Activated naive CD4-positive, alpha-beta T cell treated with anti-CD3 and anti-CD28 coated beads, Interleukin-2, amount 50 U/mL, for 72 hours (primary cell): Measurements from ENCODE around the gene MED13. TPM values are rescaled to one million over a fixed set of nuclear protein-coding genes. Genes with fewer than 3 reads are reported as not detected.
"Not testable (repeated sequence)": the region's sequence is repeated elsewhere in the genome, so short reads cannot be mapped to it uniquely, and the experiment has no call there.

ENCODE experiments used
- ATAC-seq, 2 donors: fragments of 150-1000 bp; cut with Tn5 transposase; 2 replicates each; pipeline ENCODE4 v1.10.0; 2021; ENCODE audit warnings: mild to moderate bottlenecking in 2 of 2, moderate library complexity in 2 of 2
- DNase-seq, 2 donors: peaks; one replicate each; pipeline ENCODE4 v3.0.0; 2021 to 2022; ENCODE audit warnings: low spot score in 2 of 2
- H3K27ac Mint-ChIP-seq, 2 donors: one replicate each; pipeline ENCODE4 v1.8.0; 2022; ENCODE audit warnings: mild to moderate bottlenecking in 2 of 2, mixed read lengths in 2 of 2
- H3K36me3 Mint-ChIP-seq, 2 donors: one replicate each; pipeline ENCODE4 v1.8.0; 2022; ENCODE audit warnings: mixed read lengths in 2 of 2
- H3K9me3 Mint-ChIP-seq, 2 donors: one replicate each; pipeline ENCODE4 v1.8.0; 2022; ENCODE audit warnings: mixed read lengths in 2 of 2
- total RNA-seq, 2 donors: library from RNA; stranded (reverse); gene quantifications; one replicate each; pipeline ENCODE4 v1.2.3, GENCODE V29; 2022

The MED13 gene
- total RNA-seq, 2 donors from 2014 or later: 45.9 to 56.6 TPM

DNA sequence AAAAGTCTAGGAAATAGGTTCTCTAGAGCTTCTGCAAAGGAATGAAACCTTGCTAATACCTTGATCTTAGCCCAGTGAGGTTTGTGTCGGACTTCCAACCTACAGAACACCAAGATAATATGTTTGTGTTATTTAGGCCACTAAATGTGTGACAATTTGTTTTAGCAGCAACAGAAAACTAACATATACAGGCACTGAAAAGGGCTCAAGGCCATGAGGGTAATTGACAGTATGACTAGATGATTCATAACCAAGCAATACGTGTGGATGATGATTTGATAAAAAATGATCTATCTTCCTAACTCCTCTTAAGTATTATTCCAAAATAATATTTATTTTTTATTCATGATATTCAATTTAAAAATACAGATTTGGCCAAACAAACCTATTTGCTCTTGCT is 27.7 kb upstream of the MED13 start:
- no peaks in the 10 kb centered on the region for H3K36me3 Mint-ChIP-seq
- ATAC-seq (no peak), DNase-seq (no peak)
- H3K27ac Mint-ChIP-seq: no peak overlapping the region
- no peaks in the 10 kb centered on the region for H3K9me3 Mint-ChIP-seq

DNA sequence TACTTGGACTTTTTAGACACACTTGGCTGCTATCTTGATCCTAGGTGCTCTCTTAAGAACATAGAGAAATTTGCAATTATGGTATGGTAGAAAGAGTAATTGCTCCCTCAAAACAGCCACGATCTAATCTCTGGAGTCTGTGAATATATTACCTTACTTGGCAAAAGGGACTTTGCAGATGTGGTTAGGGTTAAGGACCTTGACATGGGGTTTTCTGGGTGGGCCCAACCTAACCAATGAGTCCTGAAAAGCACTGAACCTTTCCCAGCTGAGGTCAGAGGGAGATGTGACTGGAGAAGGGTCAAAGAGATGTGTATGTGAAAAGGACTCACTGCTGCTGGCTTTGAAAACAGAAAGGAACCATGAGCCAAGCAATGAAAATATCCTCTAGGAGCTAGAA is 26.7 kb upstream of the MED13 start:
- H3K36me3 Mint-ChIP-seq: no peaks in the 10 kb centered on the region
- no peaks in the 10 kb centered on the region for H3K9me3 Mint-ChIP-seq
- ATAC-seq (no peak), DNase-seq (no peak)
- no peak overlapping the region for H3K27ac Mint-ChIP-seq

GRCh38 chr17:62090868-62091267 is 25.8 kb upstream of the MED13 start:
- DNase-seq (no peak), ATAC-seq (no peak)
- Mint-ChIP-seq H3K9me3 (peaks cover 0 to 4% of the 10 kb centered on the region in 2 donors), H3K27ac (no peak overlapping the region), H3K36me3 (no peaks in the 10 kb centered on the region)

DNA sequence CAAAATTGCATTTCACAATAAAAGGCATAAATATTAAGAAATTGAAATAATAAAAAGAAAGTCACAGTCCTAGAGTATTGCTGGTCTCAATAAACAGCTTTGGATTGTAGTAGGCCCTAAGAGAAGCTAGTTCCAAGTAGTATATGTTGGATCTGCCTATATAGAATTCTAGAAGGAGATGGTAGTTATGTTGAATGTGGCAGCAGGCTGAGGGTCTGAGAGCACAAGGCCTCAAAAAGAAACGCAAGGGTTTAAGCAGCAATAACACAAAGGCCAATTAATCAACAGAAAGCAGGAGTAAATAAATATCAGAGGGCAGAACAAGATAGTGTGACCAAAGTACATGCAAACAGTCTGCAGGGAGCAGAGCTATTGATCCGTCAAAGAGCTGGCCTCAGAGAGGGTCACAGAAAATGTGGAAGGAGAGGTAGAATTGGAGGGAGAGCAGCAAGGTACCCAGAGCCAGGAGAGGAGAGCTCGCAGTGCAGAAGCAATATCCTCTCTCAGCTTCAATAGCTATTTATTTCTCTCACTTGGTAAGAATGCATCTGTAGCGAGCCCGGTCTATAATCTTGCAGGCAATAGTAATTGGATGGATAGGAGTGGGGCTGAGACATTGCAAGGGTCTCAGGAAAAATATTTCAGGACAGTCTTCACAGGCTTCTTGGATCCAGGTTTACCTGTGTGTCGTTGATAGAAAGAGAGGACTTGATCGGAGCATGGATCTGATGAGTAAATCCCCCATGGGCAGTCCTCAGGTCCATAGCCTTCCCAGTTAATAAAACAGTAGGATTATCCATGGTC is 25.1 kb upstream of the MED13 start:
- Mint-ChIP-seq H3K36me3 (no peaks in the 10 kb centered on the region), H3K9me3 (peaks cover 0 to 5% of the 10 kb centered on the region in 2 donors), H3K27ac (no peak overlapping the region)
- ATAC-seq: no peak
- DNase-seq: no peak

DNA sequence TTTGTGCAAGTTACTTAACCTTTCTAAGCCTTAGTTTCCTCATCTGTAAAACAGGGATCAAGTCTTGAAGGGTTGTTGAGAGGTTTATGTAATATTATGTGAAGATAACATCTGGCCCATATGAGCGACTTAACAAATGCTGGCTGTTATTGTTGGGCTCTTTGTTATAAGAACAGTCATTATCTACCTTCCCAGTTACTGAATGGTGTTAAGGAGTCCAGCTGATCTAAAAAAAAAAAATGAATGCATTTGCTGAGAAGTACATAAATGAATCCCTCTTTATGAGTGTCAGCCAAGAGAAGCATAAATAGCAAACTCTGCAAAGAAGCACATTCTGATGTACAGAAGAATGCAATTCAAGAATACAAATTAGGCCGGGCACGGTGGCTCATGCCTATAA is 24.3 kb upstream of the MED13 start:
- Mint-ChIP-seq H3K27ac (no peak overlapping the region), H3K9me3 (peaks cover 0 to 5% of the 10 kb centered on the region in 2 donors), H3K36me3 (no peaks in the 10 kb centered on the region)
- ATAC-seq (no peak), DNase-seq (no peak)

DNA sequence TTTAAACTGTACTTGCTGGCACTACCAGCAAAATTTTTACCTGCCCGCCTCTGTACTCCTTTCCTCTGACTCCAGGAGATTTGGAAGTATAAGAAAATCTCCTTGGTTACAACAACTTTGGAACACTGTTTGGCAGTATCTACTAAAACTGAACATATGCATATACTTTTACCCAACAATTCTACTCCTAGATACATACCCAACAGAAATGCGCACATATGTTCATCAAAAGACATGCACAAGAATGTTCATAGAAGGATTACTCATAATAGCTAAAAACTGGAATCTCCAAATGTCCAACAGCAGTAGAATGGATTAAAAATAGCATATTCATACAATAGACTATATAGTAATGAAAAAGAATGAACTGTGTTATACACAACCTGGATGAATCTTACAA is 21.7 kb upstream of the MED13 start:
- Mint-ChIP-seq H3K9me3 (peaks cover 0 to 5% of the 10 kb centered on the region in 2 donors), H3K36me3 (no peaks in the 10 kb centered on the region), H3K27ac (no peak overlapping the region)
- no peak for ATAC-seq
- no peak for DNase-seq

- Mint-ChIP-seq H3K36me3 (no peaks in the 10 kb centered on the region), H3K9me3 (peaks cover 0 to 5% of the 10 kb centered on the region in 2 donors), H3K27ac (peak overlapping the region in 1 of 2 donors; percentile 74)
- ATAC-seq: peak; percentile 40 to 69
- DNase-seq: no peak
Measured at GRCh38 chr17:62085511-62086408, 20.7 kb upstream of the MED13 start.

- no peak overlapping the region for H3K27ac Mint-ChIP-seq
Measured at GRCh38 chr17:62084585-62084984, 19.5 kb upstream of the MED13 start.

GRCh38 chr17:62083651-62084050 is 18.6 kb upstream of the MED13 start:
- peaks cover 0 to 5% of the 10 kb centered on the region in 2 donors for H3K9me3 Mint-ChIP-seq
- DNase-seq (no peak), ATAC-seq (no peak)
- no peak overlapping the region for H3K27ac Mint-ChIP-seq
- no peaks in the 10 kb centered on the region for H3K36me3 Mint-ChIP-seq

More at GRCh38 chr17:62084585-62084984, 19.5 kb upstream of the MED13 start:
- peaks cover 0 to 5% of the 10 kb centered on the region in 2 donors for H3K9me3 Mint-ChIP-seq
- H3K36me3 Mint-ChIP-seq: no peaks in the 10 kb centered on the region
- DNase-seq (no peak), ATAC-seq (no peak)

GRCh38 chr17:62080647-62081046 is 15.6 kb upstream of the MED13 start:
- no peaks in the 10 kb centered on the region for H3K36me3 Mint-ChIP-seq
- no peaks in the 10 kb centered on the region for H3K9me3 Mint-ChIP-seq
- ATAC-seq (no peak), DNase-seq (no peak)
- no peak overlapping the region for H3K27ac Mint-ChIP-seq

GRCh38 chr17:62078009-62078408 is 12.9 kb upstream of the MED13 start:
- H3K27ac Mint-ChIP-seq: peak overlapping the region in 1 of 2 donors; percentile 13
- H3K36me3 Mint-ChIP-seq: no peaks in the 10 kb centered on the region
- DNase-seq: no peak
- no peaks in the 10 kb centered on the region for H3K9me3 Mint-ChIP-seq
- no peak for ATAC-seq

DNA sequence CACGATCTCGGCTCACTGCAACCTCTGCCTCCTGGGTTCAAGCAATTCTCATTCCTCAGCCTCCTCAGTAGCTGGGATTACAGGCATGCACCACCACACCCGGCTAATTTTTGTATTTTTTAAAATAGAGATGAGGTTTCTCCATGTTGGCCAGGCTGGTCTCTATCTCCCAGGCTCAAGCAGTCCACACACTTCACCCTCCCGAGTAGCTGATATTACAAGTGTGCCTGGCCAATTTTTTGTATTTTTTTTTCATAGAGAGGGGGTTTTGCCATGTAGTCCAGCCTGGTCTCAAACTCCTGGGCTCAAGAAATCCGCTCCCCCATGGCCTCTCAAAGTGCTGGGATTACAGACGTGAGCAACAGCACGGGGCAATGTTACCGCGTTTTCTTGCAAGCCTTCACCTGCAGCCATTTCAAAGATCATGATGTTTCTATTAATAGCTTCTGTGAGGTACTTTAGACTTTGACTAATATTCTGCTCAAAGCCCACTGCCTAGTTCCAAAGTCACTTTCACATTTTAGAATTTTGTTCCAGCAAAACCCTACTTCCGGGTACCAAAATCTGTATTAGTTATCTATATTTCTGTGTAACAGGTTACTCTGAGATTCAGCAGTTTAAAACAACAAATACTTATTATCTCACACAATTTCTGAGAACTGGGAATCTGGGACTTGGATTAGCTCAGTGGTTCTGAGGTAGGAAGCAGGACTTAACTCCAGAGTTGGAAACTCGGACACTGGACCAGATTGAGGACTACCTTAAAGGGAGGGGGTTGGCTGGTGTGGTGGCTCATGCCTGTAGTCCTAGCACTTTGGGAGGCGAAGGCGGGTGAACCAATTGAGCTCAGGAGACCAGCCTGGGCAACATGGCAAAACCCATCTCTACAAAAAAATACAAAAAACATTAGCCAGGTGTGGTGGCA is 12.0 kb upstream of the MED13 start:
- no peak overlapping the region for H3K27ac Mint-ChIP-seq
- ATAC-seq (no peak), DNase-seq (no peak)
- no peaks in the 10 kb centered on the region for H3K9me3 Mint-ChIP-seq
- H3K36me3 Mint-ChIP-seq: no peaks in the 10 kb centered on the region

GRCh38 chr17:62075308-62075815 is 10.3 kb upstream of the MED13 start:
- peak; percentile 56 to 79 for ATAC-seq
- no peak for DNase-seq

DNA sequence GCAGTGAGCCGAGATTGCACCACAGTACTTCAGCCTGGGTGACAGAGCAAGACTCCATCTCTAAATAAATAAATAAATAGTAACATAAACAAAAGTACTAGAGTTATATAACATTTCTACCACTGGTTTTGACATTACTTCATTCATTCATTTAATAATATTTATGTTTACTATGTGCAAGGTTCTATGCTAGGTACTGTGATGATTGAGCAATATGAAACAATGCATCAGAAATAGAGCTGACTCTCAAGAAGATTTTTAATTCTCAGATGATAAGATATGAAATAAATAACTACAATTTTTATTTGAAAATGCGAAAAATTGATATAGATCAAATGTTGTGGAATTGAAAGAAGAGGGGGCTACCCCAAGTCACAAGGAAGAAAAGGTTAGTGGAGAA is 8.9 kb upstream of the MED13 start:
- ATAC-seq: no peak
- no peak for DNase-seq
- Mint-ChIP-seq H3K36me3 (no peaks in the 10 kb centered on the region), H3K9me3 (no peaks in the 10 kb centered on the region), H3K27ac (no peak overlapping the region)

More at GRCh38 chr17:62075308-62075815, 10.3 kb upstream of the MED13 start:
- Mint-ChIP-seq H3K9me3 (no peaks in the 10 kb centered on the region), H3K36me3 (no peaks in the 10 kb centered on the region), H3K27ac (no peak overlapping the region)

DNA sequence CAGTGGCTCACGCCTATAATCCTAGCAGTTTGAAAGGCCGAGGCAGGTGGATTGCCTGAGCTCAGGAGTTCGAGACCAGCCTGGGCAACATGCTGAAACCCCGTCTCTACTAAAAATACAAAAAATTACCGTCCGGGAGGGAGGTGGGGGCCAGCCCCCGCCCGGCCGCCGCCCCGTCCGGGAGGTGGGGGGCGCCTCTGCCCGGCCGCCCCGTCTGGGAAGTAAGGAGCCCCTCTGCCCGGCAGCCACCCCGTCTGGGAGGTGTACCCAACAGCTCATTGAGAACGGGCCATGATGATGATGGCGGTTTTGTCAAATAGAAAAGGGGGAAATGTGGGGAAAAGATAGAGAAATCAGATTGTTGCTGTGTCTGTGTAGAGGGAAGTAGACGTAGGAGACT is 7.8 kb upstream of the MED13 start:
- ATAC-seq, H3K27ac Mint-ChIP-seq, H3K9me3 Mint-ChIP-seq, DNase-seq, H3K36me3 Mint-ChIP-seq: not testable (repeated sequence)

DNA sequence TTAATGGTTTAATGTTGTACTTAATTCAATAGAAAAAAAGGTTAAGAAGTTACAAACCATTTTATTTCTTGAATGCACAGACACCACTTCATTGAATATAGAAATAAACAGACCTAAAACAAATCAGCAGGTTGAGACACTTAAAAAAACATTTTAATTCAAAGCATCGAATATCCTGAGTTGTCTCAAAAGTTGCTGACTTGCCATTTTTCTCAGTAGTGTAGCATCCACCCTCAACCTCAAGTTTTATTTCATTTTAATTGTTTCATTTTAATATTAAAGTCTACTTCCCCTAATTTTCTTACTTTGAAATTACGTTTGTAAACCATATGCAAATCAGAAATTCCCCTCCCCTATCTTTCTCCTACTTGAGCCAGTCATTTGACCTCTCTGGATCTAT is 5.8 kb upstream of the MED13 start:
- Mint-ChIP-seq H3K36me3 (no peaks in the 10 kb centered on the region), H3K9me3 (no peaks in the 10 kb centered on the region), H3K27ac (no peak overlapping the region)
- ATAC-seq (no peak), DNase-seq (no peak)
